KMS-11 (cell line): ENCODE measurements around the gene LRRC4C.

ENCODE experiments used
- H2AFZ ChIP-seq: fragments of 200-600 bp; sonication (generic); 2 replicates; pipeline ENCODE4 v1.6.1; 2016; ENCODE audit warnings: antibody characterized with exemption, mixed run types, low read depth
- H3K27ac ChIP-seq: fragments of 200-600 bp; sonication (generic); 2 replicates; pipeline ENCODE4 v1.6.1; 2016; ENCODE audit warnings: mild to moderate bottlenecking, mixed run types
- H3K27me3 ChIP-seq: fragments of 200-600 bp; sonication (generic); 2 replicates; pipeline ENCODE4 v1.6.1; 2017; ENCODE audit warnings: mild to moderate bottlenecking, low read depth, mixed run types, moderate library complexity; ENCODE audit not compliant: insufficient read depth
- H3K36me3 ChIP-seq: fragments of 200-600 bp; sonication (generic); 2 replicates; pipeline ENCODE4 v1.6.1; 2017; ENCODE audit warnings: mild to moderate bottlenecking, mixed run types; ENCODE audit not compliant: insufficient read depth
- H3K4me1 ChIP-seq: fragments of 200-600 bp; sonication (generic); 2 replicates; pipeline ENCODE4 v1.6.1; 2016; ENCODE audit warnings: mild to moderate bottlenecking, low read depth, mixed run types; ENCODE audit not compliant: poor library complexity, severe bottlenecking
- H3K4me2 ChIP-seq: fragments of 200-600 bp; sonication (generic); 2 replicates; pipeline ENCODE4 v1.7.0; 2016; ENCODE audit warnings: mild to moderate bottlenecking, mixed run types
- H3K4me3 ChIP-seq: fragments of 200-600 bp; sonication (generic); IDR thresholded peaks from 2 replicates; pipeline ENCODE4 v1.6.1; 2017; ENCODE audit warnings: low read depth, low read length, mixed read lengths; ENCODE audit not compliant: insufficient read depth
- H3K79me2 ChIP-seq: fragments of 200-600 bp; sonication (generic); 2 replicates; pipeline ENCODE4 v1.6.1; 2016; ENCODE audit warnings: low read depth, mixed run types; ENCODE audit not compliant: insufficient read depth
- H3K9ac ChIP-seq: fragments of 200-600 bp; sonication (generic); 2 replicates; pipeline ENCODE4 v1.6.1; 2016; ENCODE audit warnings: mild to moderate bottlenecking, mixed run types
- H4K20me1 ChIP-seq: fragments of 200-600 bp; sonication (generic); 2 replicates; pipeline ENCODE4 v1.6.1; 2016; ENCODE audit warnings: mild to moderate bottlenecking, mixed run types; ENCODE audit not compliant: insufficient read depth
- CTCF ChIP-seq: fragments of 200-600 bp; sonication (generic); conservative IDR thresholded peaks from 2 replicates; pipeline ENCODE4 v1.6.1; 2017; ENCODE audit warnings: low read depth, mild to moderate bottlenecking, antibody characterized with exemption, low read length, moderate library complexity, mixed read lengths

LRRC4C gene

GRCh38 chr11:40467771-40468170, 991.7 kb downstream of the LRRC4C start:
- H2AFZ ChIP-seq: no peak overlapping the region
- no peak overlapping the region for H3K27ac ChIP-seq
- H3K79me2 ChIP-seq: no peaks in the 10 kb centered on the region

GRCh38 chr11:40445391-40445790, 1014.1 kb downstream of the LRRC4C start:
- Histone ChIP-seq H3K36me3 (no peaks in the 10 kb centered on the region), H3K4me3 (no peak overlapping the region), H3K27ac (no peak overlapping the region), H3K79me2 (no peaks in the 10 kb centered on the region), H3K4me2 (no peak overlapping the region), H3K27me3 (no peaks in the 10 kb centered on the region), H2AFZ (no peak overlapping the region), H3K9ac (no peak overlapping the region), H4K20me1 (no peaks in the 10 kb centered on the region), H3K4me1 (no peaks in the 10 kb centered on the region)
- no peak for TF ChIP-seq CTCF

More at GRCh38 chr11:40467771-40468170, 991.7 kb downstream of the LRRC4C start:
- Histone ChIP-seq H3K27me3 (no peaks in the 10 kb centered on the region), H3K4me2 (no peak overlapping the region), H3K4me3 (no peak overlapping the region), H3K4me1 (no peaks in the 10 kb centered on the region), H3K9ac (no peak overlapping the region), H3K36me3 (no peaks in the 10 kb centered on the region), H4K20me1 (no peaks in the 10 kb centered on the region)
- no peak for TF ChIP-seq CTCF

- no peaks in the 10 kb centered on the region for H3K36me3 ChIP-seq
- no peak overlapping the region for H3K4me3 ChIP-seq
- H3K27ac ChIP-seq: no peak overlapping the region
- no peaks in the 10 kb centered on the region for H3K4me1 ChIP-seq
- no peak overlapping the region for H3K4me2 ChIP-seq
- H4K20me1 ChIP-seq: no peaks in the 10 kb centered on the region
- no peak overlapping the region for H2AFZ ChIP-seq
- no peaks in the 10 kb centered on the region for H3K79me2 ChIP-seq
- no peak for TF ChIP-seq CTCF
- no peak overlapping the region for H3K9ac ChIP-seq
- no peaks in the 10 kb centered on the region for H3K27me3 ChIP-seq
Measured at GRCh38 chr11:40444151-40444550, 1015.3 kb downstream of the LRRC4C start.

- Histone ChIP-seq H3K4me1 (no peaks in the 10 kb centered on the region), H4K20me1 (no peaks in the 10 kb centered on the region), H3K4me2 (no peak overlapping the region), H2AFZ (no peak overlapping the region), H3K27me3 (no peaks in the 10 kb centered on the region), H3K36me3 (no peaks in the 10 kb centered on the region), H3K27ac (no peak overlapping the region), H3K9ac (no peak overlapping the region), H3K79me2 (no peaks in the 10 kb centered on the region), H3K4me3 (no peak overlapping the region)
- no peak for TF ChIP-seq CTCF
Measured at GRCh38 chr11:40435344-40435743, 1024.1 kb downstream of the LRRC4C start.
